IPS-18c (cell line): ENCODE results near the gene SEC61A2.
"Not testable (repeated sequence)": the region's sequence is repeated elsewhere in the genome, so short reads cannot be mapped to it uniquely, and the experiment has no call there.

ENCODE experiments used
- H3K4me3 ChIP-seq: 2 replicates; pipeline ENCODE4 v1.7.0; 2013; ENCODE audit warnings: low read depth, mild to moderate bottlenecking, low read length, moderate library complexity; ENCODE audit not compliant: insufficient read depth
- H3K9me3 ChIP-seq: one replicate; pipeline ENCODE4 v1.6.1; 2013; ENCODE audit warnings: mild to moderate bottlenecking, low read length, moderate library complexity; ENCODE audit not compliant: control insufficient read depth, insufficient read depth

Gene SEC61A2

DNA sequence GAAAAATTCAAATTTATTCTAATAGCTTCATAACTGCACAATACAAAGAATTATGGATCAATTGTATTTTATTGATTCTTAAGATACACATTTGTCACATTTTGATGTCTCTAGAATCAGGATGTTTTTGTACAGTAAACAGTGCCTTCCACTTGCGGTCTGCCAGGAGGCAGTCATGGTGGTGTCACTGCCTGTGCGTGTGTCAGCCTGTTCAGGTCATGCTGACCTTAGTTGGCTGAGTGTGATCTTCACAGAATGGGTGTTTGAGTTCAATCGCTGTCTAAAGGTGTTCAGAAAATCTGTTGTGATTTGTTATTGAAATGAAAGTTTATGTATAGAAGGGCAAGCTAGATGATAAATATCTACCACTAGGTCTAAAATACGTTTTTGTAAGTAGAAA lies 20.7 kb downstream of the SEC61A2 start:
- no peak overlapping the region for H3K4me3 ChIP-seq
- H3K9me3 ChIP-seq, result peaks cover 2% of the 10 kb centered on the region

DNA sequence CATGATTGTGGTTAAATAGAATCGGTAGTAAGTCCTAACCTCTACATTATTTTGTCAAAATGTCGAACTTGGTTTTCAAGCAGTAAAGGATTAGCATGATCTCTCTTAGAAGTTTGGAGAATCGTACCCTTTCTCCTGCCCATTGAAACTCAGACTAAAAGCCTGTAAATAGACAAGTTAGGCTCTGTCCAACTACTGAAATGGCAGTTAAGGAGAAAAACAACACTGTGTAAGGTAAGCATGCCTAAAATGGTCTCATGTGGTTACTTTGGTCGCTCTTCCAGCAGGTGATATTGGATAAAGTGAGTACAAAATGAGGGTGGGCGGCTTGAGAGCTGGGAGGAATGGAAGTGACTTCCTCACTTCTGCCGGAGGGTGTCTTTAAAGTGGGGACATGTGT lies 25.0 kb downstream of the SEC61A2 start:
- Histone ChIP-seq H3K4me3 (no peak overlapping the region), H3K9me3 (peaks cover 2% of the 10 kb centered on the region)

DNA sequence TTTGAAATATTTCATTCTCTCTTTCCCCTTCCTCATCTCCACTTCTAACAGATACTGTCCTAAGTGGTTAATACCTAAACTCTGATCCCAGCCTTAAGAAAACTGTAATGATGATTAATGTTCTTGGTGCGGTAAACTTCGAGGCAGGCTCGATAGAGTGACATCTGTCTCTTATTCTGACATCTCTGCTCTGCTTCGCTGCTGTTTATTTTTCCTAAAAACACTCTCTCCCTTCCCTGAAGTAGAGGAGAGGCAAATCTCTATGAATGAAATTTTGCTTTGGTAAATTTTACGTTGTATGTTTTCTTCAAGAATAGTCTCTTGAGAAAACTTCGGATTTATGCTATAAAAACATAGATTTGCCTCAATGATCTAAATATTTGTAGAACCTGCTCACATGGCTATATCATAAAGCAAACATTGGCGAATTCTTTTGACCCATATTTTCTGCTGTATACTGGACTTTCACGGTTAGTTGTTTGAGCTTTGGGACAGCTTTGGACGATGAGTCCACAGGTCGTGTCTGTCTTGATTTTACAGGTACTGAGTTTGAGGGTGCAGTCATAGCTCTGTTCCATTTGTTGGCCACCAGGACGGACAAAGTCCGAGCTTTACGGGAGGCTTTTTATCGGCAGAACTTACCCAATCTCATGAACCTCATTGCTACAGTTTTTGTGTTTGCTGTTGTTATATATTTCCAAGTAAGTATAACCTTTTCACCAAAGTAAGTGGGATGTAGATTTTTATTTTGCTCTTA lies 27.1 kb downstream of the SEC61A2 start:
- H3K9me3 ChIP-seq, result peaks cover 2% of the 10 kb centered on the region
- no peak overlapping the region for H3K4me3 ChIP-seq

DNA sequence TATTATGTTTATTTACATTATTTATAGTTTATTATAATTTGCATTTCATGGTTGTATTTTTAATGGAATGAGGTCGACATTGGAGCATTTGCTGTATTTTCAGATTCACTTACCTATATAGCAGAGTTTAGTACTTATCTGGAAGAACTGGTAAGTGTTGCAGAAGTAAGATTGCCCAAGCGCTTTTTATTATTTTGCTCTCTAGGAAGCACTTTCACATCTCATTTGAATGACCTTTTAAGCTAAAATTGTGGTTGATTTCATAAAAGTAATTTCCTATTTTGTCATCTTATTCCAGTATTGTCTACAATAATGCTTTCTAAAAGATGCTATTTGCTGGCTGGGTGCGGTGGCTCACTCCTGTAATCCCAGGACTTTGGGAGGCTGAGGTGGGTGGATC lies 28.6 kb downstream of the SEC61A2 start:
- peaks cover 2% of the 10 kb centered on the region for H3K9me3 ChIP-seq
- H3K4me3 ChIP-seq, result no peak overlapping the region

DNA sequence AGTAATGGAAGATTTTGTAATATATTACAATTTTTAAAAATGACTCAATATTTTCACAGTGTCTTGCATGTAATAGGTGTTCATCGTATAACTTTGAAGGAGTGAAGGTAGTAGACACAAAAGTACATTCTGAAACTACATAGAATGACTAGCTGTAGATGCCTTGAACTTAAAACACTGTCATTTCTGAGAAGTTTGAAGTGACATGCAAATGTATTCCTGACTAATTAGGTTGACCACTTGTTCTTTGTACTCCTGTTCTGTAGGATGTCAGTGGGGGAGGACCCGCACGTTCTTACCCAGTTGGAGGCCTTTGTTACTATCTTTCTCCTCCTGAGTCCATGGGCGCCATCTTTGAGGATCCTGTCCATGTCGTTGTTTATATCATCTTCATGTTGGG lies 31.2 kb downstream of the SEC61A2 start:
- no peak overlapping the region for H3K4me3 ChIP-seq
- no peaks in the 10 kb centered on the region for H3K9me3 ChIP-seq

DNA sequence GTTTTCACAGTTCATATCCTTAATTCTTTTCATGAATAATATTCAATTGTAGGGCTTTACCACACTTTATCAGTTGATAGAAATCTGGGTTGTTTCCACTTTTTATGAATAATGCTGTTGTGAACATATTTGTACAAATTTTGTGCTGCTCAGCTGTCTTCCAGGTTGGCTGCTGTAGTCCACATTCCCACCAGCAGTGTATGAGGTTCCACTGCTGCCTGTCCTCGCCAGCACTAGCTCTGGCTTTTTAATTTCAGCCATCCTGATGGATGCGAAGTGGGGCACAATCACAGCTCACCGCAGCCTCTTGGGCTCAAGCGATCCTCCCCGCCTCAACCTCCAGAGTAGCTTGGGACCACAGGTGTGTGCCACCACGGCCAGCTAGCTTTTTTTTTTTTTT lies 33.5 kb downstream of the SEC61A2 start:
- no peaks in the 10 kb centered on the region for H3K9me3 ChIP-seq
- no peak overlapping the region for H3K4me3 ChIP-seq

DNA sequence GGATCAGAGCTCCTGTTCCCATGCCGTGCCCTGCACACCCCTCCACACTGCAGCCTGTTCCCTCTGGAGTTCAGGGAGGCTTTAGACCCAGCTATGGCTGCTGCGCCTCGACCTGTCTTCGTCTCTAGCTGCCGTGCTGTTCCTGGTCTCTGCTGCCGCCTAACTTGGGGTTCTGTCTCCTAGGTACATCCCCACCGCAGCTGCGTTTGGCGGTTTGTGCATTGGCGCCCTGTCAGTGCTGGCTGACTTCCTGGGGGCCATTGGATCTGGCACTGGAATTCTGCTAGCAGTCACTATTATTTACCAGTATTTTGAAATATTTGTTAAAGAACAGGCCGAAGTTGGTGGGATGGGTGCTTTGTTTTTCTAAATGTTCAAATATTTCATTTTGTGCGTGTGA lies 34.6 kb downstream of the SEC61A2 start:
- H3K9me3 ChIP-seq, result no peaks in the 10 kb centered on the region
- no peak overlapping the region for H3K4me3 ChIP-seq

DNA sequence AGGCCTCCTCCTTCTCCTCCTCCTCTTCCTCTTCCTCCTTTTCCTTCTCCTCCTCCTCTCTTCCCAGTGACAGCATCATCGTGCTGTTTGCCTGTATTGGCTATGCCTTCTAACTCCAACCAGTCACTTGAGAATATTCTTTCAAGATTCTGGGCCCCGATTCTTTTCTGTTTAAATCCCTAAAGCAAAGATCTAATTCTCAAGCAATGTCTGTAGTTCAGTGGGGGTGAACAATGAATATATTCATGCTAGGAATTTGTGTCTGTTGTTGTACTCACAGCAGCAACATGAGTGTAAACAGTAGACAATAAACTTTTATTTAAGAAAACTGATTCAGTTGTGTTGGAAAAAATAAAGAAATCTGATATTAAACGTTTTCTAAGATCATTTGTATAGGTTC lies 35.6 kb downstream of the SEC61A2 start:
- no peak overlapping the region for H3K4me3 ChIP-seq
- no peaks in the 10 kb centered on the region for H3K9me3 ChIP-seq

DNA sequence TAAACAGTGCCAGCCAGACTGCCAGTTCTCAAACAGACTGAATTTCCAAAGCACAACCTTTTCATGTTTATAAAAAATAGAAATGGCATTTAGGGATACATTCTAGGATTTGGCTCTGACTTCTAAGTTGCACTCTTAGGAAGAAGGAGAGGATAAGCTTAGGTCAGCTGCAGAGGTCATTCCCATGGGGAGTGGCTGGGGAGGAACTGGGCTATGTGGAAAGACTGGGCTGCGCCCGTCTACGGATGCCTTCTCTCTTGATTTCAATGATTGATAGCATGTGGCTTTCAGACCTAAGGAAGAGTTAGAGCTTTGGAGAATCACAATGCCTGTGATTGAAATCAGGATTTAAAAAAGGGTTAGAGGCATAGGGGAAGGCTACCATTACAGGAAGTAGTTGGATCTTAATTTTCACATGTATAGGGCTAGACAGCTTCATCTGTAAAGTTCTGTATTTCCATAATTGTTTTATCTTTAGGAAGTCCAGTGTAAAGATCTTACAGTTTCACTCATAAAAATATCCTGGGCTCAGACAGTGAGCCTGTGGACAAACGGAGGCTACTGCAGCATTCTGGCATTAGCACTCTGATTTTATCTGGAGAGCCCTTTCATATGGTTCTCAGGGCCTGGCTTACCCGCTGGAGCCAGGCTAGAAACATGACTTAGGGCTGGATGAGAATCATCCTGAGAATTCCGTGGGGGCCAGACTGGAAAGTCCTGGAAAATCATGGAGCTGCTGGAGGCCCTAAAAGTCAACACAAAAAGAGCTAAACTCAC lies 36.7 kb downstream of the SEC61A2 start:
- Histone ChIP-seq H3K9me3 (no peaks in the 10 kb centered on the region), H3K4me3 (no peak overlapping the region)

DNA sequence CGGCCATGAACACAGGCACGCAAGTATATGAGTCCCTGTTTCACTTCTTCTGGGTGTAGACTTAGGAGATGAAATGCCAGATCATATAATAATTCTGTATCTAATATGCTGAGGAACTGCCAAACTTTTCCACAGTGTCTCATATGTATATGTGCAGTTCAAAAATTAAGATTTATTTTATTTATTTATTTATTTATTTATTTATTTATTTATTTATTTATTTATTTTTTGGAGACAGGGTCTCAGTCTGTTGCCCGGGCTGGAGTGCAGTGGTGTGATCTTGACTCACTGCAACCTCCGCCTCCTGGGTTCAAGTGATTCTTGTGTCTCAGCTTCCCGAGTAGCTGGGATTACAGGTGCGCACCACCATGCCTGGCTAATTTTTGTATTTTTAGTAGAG lies 42.0 kb downstream of the SEC61A2 start:
- not testable (repeated sequence) for H3K9me3 ChIP-seq, H3K4me3 ChIP-seq

DNA sequence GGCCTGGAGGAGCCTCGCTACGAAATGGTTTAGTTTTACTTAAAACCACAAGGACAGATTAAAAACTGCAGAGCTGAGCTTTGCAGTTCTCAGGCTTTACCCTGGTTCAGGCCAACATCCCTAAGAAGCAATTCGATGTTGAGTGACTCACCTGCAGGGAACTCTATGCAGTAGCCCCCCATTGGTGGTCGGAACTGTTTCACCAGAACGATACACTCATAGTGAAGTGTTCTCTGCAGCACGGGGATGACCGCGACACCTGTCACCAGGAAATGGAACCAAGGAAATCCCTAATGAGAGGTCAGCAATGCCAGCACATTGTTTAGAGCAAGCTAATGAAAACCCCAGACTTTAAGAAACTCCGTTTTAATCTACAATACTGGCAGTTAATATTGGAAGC lies 48.2 kb downstream of the SEC61A2 start:
- no peak overlapping the region for H3K4me3 ChIP-seq
- no peaks in the 10 kb centered on the region for H3K9me3 ChIP-seq

DNA sequence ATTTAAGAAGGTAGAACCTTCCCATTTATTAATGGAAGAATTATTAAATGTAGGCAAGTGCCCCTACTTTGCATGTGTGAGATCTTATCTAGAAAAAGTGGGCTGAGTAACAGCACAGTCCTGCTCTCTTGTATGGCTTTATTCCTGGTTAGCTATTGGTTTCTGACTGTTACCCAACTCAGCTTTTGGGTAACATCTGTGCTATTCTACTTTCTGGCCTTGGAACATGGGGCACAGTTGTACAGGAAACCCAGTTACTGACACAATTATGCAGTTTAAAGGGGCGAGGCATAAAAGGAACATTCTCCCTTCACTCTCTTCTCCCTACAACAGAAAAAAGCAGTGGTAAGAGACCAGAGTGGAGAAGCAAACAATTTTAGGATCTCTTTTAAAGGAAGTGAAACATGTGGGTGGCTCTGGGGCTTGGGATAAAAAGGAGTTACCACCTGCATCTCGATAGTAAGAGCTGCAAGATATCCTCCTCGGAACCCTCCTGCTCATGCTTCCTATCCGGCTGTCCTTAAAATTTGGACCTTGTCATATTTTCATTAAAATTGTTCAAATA lies 50.2 kb downstream of the SEC61A2 start:
- H3K9me3 ChIP-seq, result no peaks in the 10 kb centered on the region
- no peak overlapping the region for H3K4me3 ChIP-seq

DNA sequence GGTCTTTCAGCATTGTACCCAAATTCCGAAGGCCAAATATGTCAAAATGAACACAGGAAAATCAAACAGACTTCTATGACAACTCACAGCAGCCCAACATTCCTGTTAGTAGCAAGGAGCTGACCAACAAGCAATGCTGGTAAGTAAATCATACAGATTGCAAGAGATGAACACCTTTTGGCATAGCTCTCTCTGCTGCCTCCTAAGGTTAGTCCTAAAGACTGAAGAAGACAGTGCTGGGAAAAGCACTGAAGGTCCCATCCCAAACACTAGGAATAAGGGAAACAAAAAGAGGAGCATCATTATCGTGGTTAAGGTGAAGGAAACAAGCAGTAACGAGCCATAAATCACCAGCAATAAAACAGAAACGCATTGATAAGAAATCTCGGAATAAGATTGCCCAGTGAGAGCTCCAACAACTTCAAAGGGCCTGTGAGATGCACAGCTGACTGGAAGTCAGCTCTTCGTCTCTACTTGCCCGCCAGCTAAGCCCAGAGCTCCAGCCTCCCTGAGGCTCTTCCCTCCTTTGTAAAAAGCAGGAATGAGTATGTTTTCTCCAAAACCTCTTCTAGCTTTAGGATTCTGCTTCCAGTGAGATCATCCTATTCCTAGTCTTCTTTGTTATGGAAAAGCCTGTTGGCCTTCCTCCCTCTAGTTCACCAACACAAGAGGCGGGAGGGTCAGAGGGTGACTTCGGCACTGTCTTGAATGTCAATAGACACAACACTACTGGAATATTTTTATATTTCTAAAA lies 50.9 kb downstream of the SEC61A2 start:
- Histone ChIP-seq H3K4me3 (no peak overlapping the region), H3K9me3 (no peaks in the 10 kb centered on the region)

DNA sequence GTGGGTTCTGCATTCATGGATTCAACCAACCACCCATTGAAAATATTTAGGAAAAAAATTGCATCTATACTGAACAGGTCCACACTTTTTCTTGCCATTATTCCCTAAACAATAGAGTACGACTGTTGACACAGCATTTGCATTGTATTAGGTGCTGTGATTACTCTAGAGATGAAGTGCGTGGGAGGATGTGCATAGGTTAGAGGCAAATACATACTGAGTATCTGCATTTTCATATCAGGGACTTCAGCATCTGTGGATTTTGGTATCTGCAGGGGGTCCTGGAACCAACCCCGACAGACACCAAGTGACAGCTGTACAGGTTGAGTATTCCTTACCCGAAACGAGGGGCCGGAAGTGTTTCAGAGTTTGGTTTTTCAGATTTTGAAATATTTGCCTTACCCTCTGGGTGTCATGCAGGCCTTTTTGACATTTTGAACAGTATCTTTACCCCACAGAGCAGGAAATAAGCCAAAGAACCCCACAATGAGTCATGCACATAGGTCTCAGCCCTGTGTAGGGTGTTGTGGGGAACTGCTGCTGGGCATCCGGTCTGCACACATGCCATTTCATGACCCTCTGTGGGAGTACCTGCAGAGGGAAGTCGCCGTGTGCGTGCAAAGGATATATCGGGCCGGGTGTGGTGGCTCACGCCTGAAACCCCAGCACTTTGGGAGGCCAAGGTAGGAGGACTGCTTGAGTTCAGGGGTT lies 51.7 kb downstream of the SEC61A2 start:
- no peaks in the 10 kb centered on the region for H3K9me3 ChIP-seq
- no peak overlapping the region for H3K4me3 ChIP-seq

DNA sequence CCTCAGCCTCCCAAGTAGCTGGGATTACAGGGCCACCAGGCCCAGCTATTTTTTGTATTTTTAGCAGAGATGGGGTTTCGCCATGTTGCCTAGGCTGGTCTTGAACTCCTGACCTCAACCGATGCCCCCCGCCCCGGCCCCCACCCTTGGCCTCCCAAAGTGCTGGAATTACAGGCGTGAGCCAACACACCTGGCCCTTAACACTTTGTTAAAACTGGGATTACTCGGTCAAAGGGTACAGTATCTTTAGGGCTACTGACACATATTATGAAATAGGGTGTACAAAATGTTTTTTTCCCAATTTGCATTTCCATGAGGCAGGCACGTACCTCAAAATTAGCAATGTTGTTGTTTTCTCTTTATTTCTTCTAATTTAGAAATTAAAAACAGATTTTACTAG lies 54.7 kb downstream of the SEC61A2 start:
- H3K4me3 ChIP-seq, result no peak overlapping the region
- no peaks in the 10 kb centered on the region for H3K9me3 ChIP-seq

DNA sequence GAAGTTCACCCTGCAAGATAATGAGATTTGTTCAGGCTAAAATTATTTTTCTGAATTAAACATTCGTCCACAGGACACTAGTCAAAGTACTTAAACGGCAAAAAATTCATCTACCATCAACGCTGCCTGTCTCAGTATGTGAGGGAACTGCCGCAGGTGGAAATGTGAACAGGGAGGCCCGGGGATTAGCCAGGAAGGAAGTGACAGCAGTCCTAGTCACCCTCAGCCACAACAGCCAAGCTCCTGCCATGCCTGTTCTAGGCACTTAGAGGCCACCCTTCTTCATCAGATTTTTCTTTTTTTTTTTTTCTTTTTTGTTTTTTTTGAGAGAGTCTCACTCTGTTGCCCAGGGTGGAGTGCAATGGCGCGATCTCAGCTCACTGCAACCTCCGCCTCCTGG lies 56.8 kb downstream of the SEC61A2 start:
- H3K4me3 ChIP-seq, result no peak overlapping the region

DNA sequence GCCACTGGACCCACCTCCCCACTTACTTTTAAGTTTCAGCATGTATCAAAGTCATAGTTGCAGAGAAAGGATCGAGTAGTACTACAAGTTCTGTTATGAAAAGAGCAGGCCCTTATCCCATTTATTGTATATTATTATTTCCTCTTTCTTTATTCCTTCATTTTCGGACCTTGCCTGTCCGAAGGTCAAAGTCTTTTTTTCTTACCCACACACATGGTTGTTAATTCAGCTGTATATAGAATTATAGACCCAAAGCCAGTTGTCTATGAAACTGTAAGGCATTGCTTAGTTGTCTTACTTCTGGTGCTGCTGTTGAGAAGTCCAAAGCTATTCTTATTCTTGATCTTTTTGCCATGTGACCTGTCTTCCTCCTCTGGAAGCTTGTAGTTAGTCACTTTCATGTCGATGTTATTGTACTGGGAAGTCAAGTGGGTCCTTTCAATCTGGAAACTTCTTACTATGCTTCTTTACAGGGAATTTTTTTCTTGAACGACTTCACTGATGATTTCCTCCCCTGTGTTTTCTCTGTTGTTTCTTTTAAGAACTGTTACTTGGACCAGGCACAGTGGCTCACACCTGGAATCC lies 57.9 kb downstream of the SEC61A2 start:
- Histone ChIP-seq H3K4me3 (no peak overlapping the region), H3K9me3 (no peaks in the 10 kb centered on the region)

More for the DNA sequence above, 56.8 kb downstream of the SEC61A2 start:
- no peaks in the 10 kb centered on the region for H3K9me3 ChIP-seq
